NCI-H1436 treated with DMSO at 0.1 percent for 48 hours (cell line): ENCODE data around the gene SIRPB1.
"Not testable (repeated sequence)": the region's sequence is repeated elsewhere in the genome, so short reads cannot be mapped to it uniquely, and the experiment has no call there.

Experiments
- DNase-seq: peaks from one replicate; lab custom pipeline; 2025; lab: John Stamatoyannopoulos, UW

SIRPB1 gene

GRCh38 chr20:1619861-1620444 is at the start of gene SIRPB1:
SIRPB1 (minus strand) TSS chr20:1620009; CDS start chr20:1619944, 65 bp downstream.
- no peak for DNase-seq

GRCh38 chr20:1669304-1669703 is 49.5 kb upstream of the SIRPB1 start:
- DNase-seq: no peak

GRCh38 chr20:1667502-1668085 is 47.8 kb upstream of the SIRPB1 start:
- no peak for DNase-seq

GRCh38 chr20:1666802-1667201 is 47.0 kb upstream of the SIRPB1 start:
- no peak for DNase-seq

GRCh38 chr20:1665345-1665744 is 45.5 kb upstream of the SIRPB1 start:
- no peak for DNase-seq

- no peak for DNase-seq
Observed at GRCh38 chr20:1664911-1665310, 45.1 kb upstream of the SIRPB1 start.

- no peak for DNase-seq
Observed at GRCh38 chr20:1663917-1664316, 44.1 kb upstream of the SIRPB1 start.

- no peak for DNase-seq
Observed at GRCh38 chr20:1661542-1662299, 41.9 kb upstream of the SIRPB1 start.

GRCh38 chr20:1660246-1660645 is 40.4 kb upstream of the SIRPB1 start:
- no peak for DNase-seq

GRCh38 chr20:1657556-1658334 is 37.9 kb upstream of the SIRPB1 start, which contains the start of gene SIRPG:
SIRPG (minus strand) TSS chr20:1657779; CDS start chr20:1657714, 65 bp downstream.
- DNase-seq: no peak

GRCh38 chr20:1656844-1657243 is 37.0 kb upstream of the SIRPB1 start:
- DNase-seq: no peak

- no peak for DNase-seq
Observed at GRCh38 chr20:1654996-1655395, 35.2 kb upstream of the SIRPB1 start.

- no peak for DNase-seq
Observed at GRCh38 chr20:1652960-1653359, 33.2 kb upstream of the SIRPB1 start.

- no peak for DNase-seq
Observed at GRCh38 chr20:1652104-1652503, 32.3 kb upstream of the SIRPB1 start.

- DNase-seq: no peak
Observed at GRCh38 chr20:1651268-1652058, 31.7 kb upstream of the SIRPB1 start.

GRCh38 chr20:1648101-1648500 is 28.3 kb upstream of the SIRPB1 start:
- DNase-seq: no peak

- DNase-seq: no peak
Observed at GRCh38 chr20:1646975-1647431, 27.2 kb upstream of the SIRPB1 start.

- DNase-seq: no peak
Observed at GRCh38 chr20:1644101-1644962, 24.5 kb upstream of the SIRPB1 start.

- not testable (repeated sequence) for DNase-seq
Observed at GRCh38 chr20:1638643-1639042, 18.8 kb upstream of the SIRPB1 start.

- no peak for DNase-seq
Observed at GRCh38 chr20:1637755-1638154, 17.9 kb upstream of the SIRPB1 start.

GRCh38 chr20:1637226-1637625 is 17.4 kb upstream of the SIRPB1 start:
- no peak for DNase-seq
